ENCODE results near the gene BABAM1. TPM values are rescaled to one million over a fixed set of nuclear protein-coding genes. Genes with fewer than 3 reads are reported as not detected.

BABAM1 gene
- total RNA-seq, 3 donors from 2014 or later (not counting 1 experiment from before 2014, with no cell fraction given) = 106 to 127 (median 106) TPM

GRCh38 chr19:17248011-17248776 is 19.0 kb upstream of the BABAM1 start:
- intact Hi-C loops (cut with micrococcal nuclease) = no loop called here
- Mint-ChIP-seq H3K36me3 (no peaks in the 10 kb centered on the region), H3K4me1 (peaks cover 0 to 16% of the 10 kb centered on the region in 2 donors), H3K27me3 (ENCODE audit: low read depth in 2 of 2) (no peaks in the 10 kb centered on the region), H3K9me3 (no peaks in the 10 kb centered on the region), H3K27ac (no peak overlapping the region), H3K4me3 (peak overlapping the region; percentile 17)
- 96% methylated on average over 21 of the region's 21 CpGs for WGBS (ENCODE audit: insufficient coverage)
- H3K4me3 ChIP-seq (ENCODE audit: low read length) = no peak overlapping the region
- no peak for TF ChIP-seq CTCF (IDR thresholded peaks at IDR 0.05)
- ATAC-seq (no peak), DNase-seq (no peak)
- H3K27me3 ChIP-seq (ENCODE audit: control insufficient read depth, insufficient read depth, low read length) = no peaks in the 10 kb centered on the region
- H3K27ac ChIP-seq (ENCODE audit: low read length) = no peak overlapping the region
- peaks cover 19% of the 10 kb centered on the region for H3K4me1 ChIP-seq (ENCODE audit: control insufficient read depth, insufficient read depth, low read length)
- H3K9me3 ChIP-seq (ENCODE audit: control insufficient read depth, insufficient read depth, low read length) = no peaks in the 10 kb centered on the region
- no peaks in the 10 kb centered on the region for H3K36me3 ChIP-seq (ENCODE audit: control insufficient read depth, insufficient read depth, low read length)

- intact Hi-C loops (cut with micrococcal nuclease) = no loop called here
- WGBS (ENCODE audit: insufficient coverage) = 89% methylated on average over 15 of the region's 15 CpGs
- H3K9me3 ChIP-seq (ENCODE audit: control insufficient read depth, insufficient read depth, low read length) = no peaks in the 10 kb centered on the region
- peaks cover 11% of the 10 kb centered on the region for H3K4me1 ChIP-seq (ENCODE audit: control insufficient read depth, insufficient read depth, low read length)
- peaks cover 0 to 16% of the 10 kb centered on the region in 2 donors for H3K4me1 Mint-ChIP-seq
- DNase-seq = no peak
- H3K27ac Mint-ChIP-seq = no peak overlapping the region
- no peak for TF ChIP-seq CTCF (IDR thresholded peaks at IDR 0.05)
- no peaks in the 10 kb centered on the region for H3K27me3 Mint-ChIP-seq (ENCODE audit: low read depth in 2 of 2)
- ATAC-seq = no peak
- no peaks in the 10 kb centered on the region for H3K27me3 ChIP-seq (ENCODE audit: control insufficient read depth, insufficient read depth, low read length)
- H3K36me3 Mint-ChIP-seq = no peaks in the 10 kb centered on the region
- no peak overlapping the region for H3K4me3 Mint-ChIP-seq
- no peaks in the 10 kb centered on the region for H3K36me3 ChIP-seq (ENCODE audit: control insufficient read depth, insufficient read depth, low read length)
- no peaks in the 10 kb centered on the region for H3K9me3 Mint-ChIP-seq
- no peak overlapping the region for H3K27ac ChIP-seq (ENCODE audit: low read length)
- H3K4me3 ChIP-seq (ENCODE audit: low read length) = no peak overlapping the region
Measured at GRCh38 chr19:17249887-17250548, 17.2 kb upstream of the BABAM1 start.

- H3K36me3 Mint-ChIP-seq = no peaks in the 10 kb centered on the region
- Histone ChIP-seq H3K27me3 (ENCODE audit: control insufficient read depth, insufficient read depth, low read length) (no peaks in the 10 kb centered on the region), H3K27ac (ENCODE audit: low read length) (no peak overlapping the region), H3K4me1 (ENCODE audit: control insufficient read depth, insufficient read depth, low read length) (no peaks in the 10 kb centered on the region), H3K9me3 (ENCODE audit: control insufficient read depth, insufficient read depth, low read length) (no peaks in the 10 kb centered on the region), H3K4me3 (ENCODE audit: low read length) (no peak overlapping the region), H3K36me3 (ENCODE audit: control insufficient read depth, insufficient read depth, low read length) (no peaks in the 10 kb centered on the region)
- H3K27ac Mint-ChIP-seq = no peak overlapping the region
- intact Hi-C loops (cut with micrococcal nuclease) = no loop called here
- WGBS (ENCODE audit: insufficient coverage) = 84% methylated on average over 10 of the region's 10 CpGs
- DNase-seq (no peak), ATAC-seq (no peak)
- no peaks in the 10 kb centered on the region for H3K27me3 Mint-ChIP-seq (ENCODE audit: low read depth in 2 of 2)
- no peak overlapping the region for H3K4me3 Mint-ChIP-seq
- no peak for TF ChIP-seq CTCF (IDR thresholded peaks at IDR 0.05)
- no peaks in the 10 kb centered on the region for H3K9me3 Mint-ChIP-seq
- H3K4me1 Mint-ChIP-seq = no peaks in the 10 kb centered on the region
Measured at GRCh38 chr19:17254636-17255035, 12.6 kb upstream of the BABAM1 start.
